IMR-90 (cell line): ENCODE measurements around the gene NFATC1. TPM values are rescaled to one million over a fixed set of nuclear protein-coding genes. Genes with fewer than 3 reads are reported as not detected.

ENCODE experiments used
- ATAC-seq: fragments of 200-7000 bp; cut with Tn5 transposase; 2 replicates; pipeline ENCODE4 v1.9.1; 2020; ENCODE audit warnings: low read depth, mild to moderate bottlenecking, moderate library complexity
- BruUV-seq: library from RNA; stranded (reverse); fragments of 400-500 nt; replicated peaks from 2 replicates; lab custom pipeline; 2021; lab: Mats Ljungman, UMichigan
- CTCF ChIA-PET: fragments of 300-600 bp; formaldehyde crosslinking; extraction: SDS; loops from one replicate; lab custom pipeline; 2021; ENCODE audit warnings: antibody characterized with exemption; lab: Yijun Ruan, JAX
- POLR2A ChIA-PET: fragments of 300-600 bp; sonication (Branson Sonifier 250); formaldehyde crosslinking; loops from one replicate; lab custom pipeline; 2022; ENCODE audit warnings: antibody characterized with exemption; ENCODE audit not compliant: unreplicated experiment; lab: Charles Lee
- DNase-seq: peaks from one replicate; pipeline ENCODE4 v3.0.0; 2013
- H2AFZ ChIP-seq: replicated peaks from 2 replicates; pipeline ENCODE3; 2013; ENCODE audit warnings: low read length, mild to moderate bottlenecking; ENCODE audit not compliant: poor library complexity
- H2AK5ac ChIP-seq: 2 replicates; pipeline ENCODE4 v1.6.1; 2013; ENCODE audit warnings: low read depth, low read length, inconsistent platforms
- H2AK9ac ChIP-seq: replicated peaks from 2 replicates; pipeline ENCODE3; 2013; ENCODE audit warnings: mild to moderate bottlenecking, low read depth, low read length, moderate library complexity; ENCODE audit not compliant: poor library complexity
- H2BK120ac ChIP-seq: 2 replicates; pipeline ENCODE4 v1.6.1; 2013; ENCODE audit warnings: low read depth, low read length, inconsistent platforms
- H2BK15ac ChIP-seq: 3 replicates; pipeline ENCODE4 v1.6.1; 2013; ENCODE audit warnings: low read depth, low read length, inconsistent platforms
- H2BK20ac ChIP-seq: 2 replicates; pipeline ENCODE4 v1.6.1; 2013; ENCODE audit warnings: low read depth, mild to moderate bottlenecking, inconsistent platforms, low read length, moderate library complexity
- H2BK5ac ChIP-seq: 2 replicates; pipeline ENCODE4 v1.6.1; 2013; ENCODE audit warnings: mild to moderate bottlenecking, low read depth, low read length, inconsistent platforms; ENCODE audit not compliant: poor library complexity, severe bottlenecking
- H3K14ac ChIP-seq: replicated peaks from 2 replicates; pipeline ENCODE4 v1.6.1; 2013; ENCODE audit warnings: low read depth, low read length, inconsistent platforms
- H3K18ac ChIP-seq: 2 replicates; pipeline ENCODE4 v1.6.1; 2013; ENCODE audit warnings: low read depth, low read length, control low read depth
- H3K23ac ChIP-seq: 2 replicates; pipeline ENCODE4 v1.6.1; 2013; ENCODE audit warnings: low read depth, low read length, inconsistent platforms
- H3K27ac ChIP-seq: 2 replicates; pipeline ENCODE4 v1.5.1; 2013; ENCODE audit warnings: mild to moderate bottlenecking, control low read depth, low read length; ENCODE audit not compliant: insufficient read depth
- H3K27me3 ChIP-seq: 2 replicates; pipeline ENCODE4 v1.6.1; 2013; ENCODE audit warnings: low read length; ENCODE audit not compliant: control insufficient read depth, insufficient read depth
- H3K36me3 ChIP-seq: 2 replicates; pipeline ENCODE4 v1.6.1; 2013; ENCODE audit warnings: low read length, mixed read lengths; ENCODE audit not compliant: control insufficient read depth, insufficient read depth
- H3K4ac ChIP-seq: 2 replicates; pipeline ENCODE4 v1.6.1; 2013; ENCODE audit warnings: low read depth, low read length, inconsistent platforms
- H3K4me1 ChIP-seq: 2 replicates; pipeline ENCODE4 v1.6.1; 2013; ENCODE audit warnings: low read length, mixed read lengths; ENCODE audit not compliant: control insufficient read depth, insufficient read depth
- H3K4me2 ChIP-seq: 2 replicates; pipeline ENCODE4 v1.6.1; 2013; ENCODE audit warnings: low read depth, mild to moderate bottlenecking, control low read depth, low read length, moderate library complexity
- H3K4me3 ChIP-seq: 2 replicates; pipeline ENCODE4 v1.5.1; 2013; ENCODE audit warnings: low read depth, mild to moderate bottlenecking, control low read depth, low read length, moderate library complexity; ENCODE audit not compliant: insufficient read depth
- H3K56ac ChIP-seq: 2 replicates; pipeline ENCODE4 v1.6.1; 2013; ENCODE audit warnings: low read length, inconsistent platforms; ENCODE audit not compliant: insufficient read depth; ENCODE audit errors: extremely low read depth
- H3K79me1 ChIP-seq, 2 experiments: 2 replicates each; pipeline ENCODE4 v1.6.1; 2013; ENCODE audit warnings: low read length in 2 of 2, inconsistent platforms in 1 of 2, low read depth in 1 of 2
- H3K9ac ChIP-seq: 2 replicates; pipeline ENCODE4 v1.6.1; 2013; ENCODE audit warnings: low read depth, low read length, control low read depth
- H3K9me1 ChIP-seq: 2 replicates; pipeline ENCODE4 v1.6.1; 2013; ENCODE audit warnings: low read length, inconsistent platforms; ENCODE audit not compliant: insufficient read depth
- H3K9me3 ChIP-seq: 2 replicates; pipeline ENCODE4 v1.6.1; 2013; ENCODE audit warnings: low read length; ENCODE audit not compliant: control insufficient read depth, insufficient read depth
- H4K20me1 ChIP-seq: 2 replicates; pipeline ENCODE4 v1.6.1; 2013; ENCODE audit warnings: low read length, inconsistent platforms; ENCODE audit not compliant: insufficient read depth
- H4K5ac ChIP-seq: 2 replicates; pipeline ENCODE4 v1.6.1; 2013; ENCODE audit warnings: mild to moderate bottlenecking, low read depth, low read length, control low read depth
- H4K8ac ChIP-seq, 2 experiments: 2 replicates each; pipeline ENCODE4 v1.6.1; 2013; ENCODE audit warnings: low read depth in 2 of 2, low read length in 2 of 2, control low read depth in 1 of 2, inconsistent platforms in 1 of 2
- H4K91ac ChIP-seq: 2 replicates; pipeline ENCODE4 v1.6.1; 2013; ENCODE audit warnings: low read depth, low read length, inconsistent platforms; ENCODE audit not compliant: insufficient read depth
- BHLHE40 ChIP-seq: fragments of 150-350 bp; IDR thresholded peaks from 2 replicates; pipeline ENCODE4 v1.6.1; 2016; ENCODE audit warnings: mild to moderate bottlenecking, low read depth, low read length
- CEBPB ChIP-seq: IDR thresholded peaks from 2 replicates; pipeline ENCODE4 v1.6.1; 2012; ENCODE audit warnings: low read depth, low read length, improper control_type of control experiment
- CHD1 ChIP-seq: IDR thresholded peaks from 2 replicates; pipeline ENCODE4 v1.6.1; 2012; ENCODE audit warnings: low read depth, low read length, improper control_type of control experiment
- ELK1 ChIP-seq: fragments of 150-350 bp; IDR thresholded peaks from 2 replicates; pipeline ENCODE4 v1.6.1; 2016; ENCODE audit warnings: low read depth, mild to moderate bottlenecking, low read length, moderate library complexity, borderline replicate concordance
- MAFK ChIP-seq: IDR thresholded peaks from 2 replicates; pipeline ENCODE4 v1.6.1; 2012; ENCODE audit warnings: low read depth, low read length, improper control_type of control experiment
- MAZ ChIP-seq: IDR thresholded peaks from 2 replicates; pipeline ENCODE4 v1.6.1; 2012; ENCODE audit warnings: low read depth, mild to moderate bottlenecking, low read length, improper control_type of control experiment, moderate library complexity, borderline replicate concordance
- NFE2L2 ChIP-seq: fragments of 150-350 bp; IDR thresholded peaks from 2 replicates; pipeline ENCODE4 v1.6.1; 2016; ENCODE audit warnings: low read depth, mild to moderate bottlenecking, low read length
- POLR2A ChIP-seq: IDR thresholded peaks from 2 replicates; pipeline ENCODE4 v1.6.1; 2012; ENCODE audit warnings: mild to moderate bottlenecking, low read depth, low read length
- RAD21 ChIP-seq: IDR thresholded peaks from 2 replicates; pipeline ENCODE4 v1.6.1; 2012; ENCODE audit warnings: low read length, improper control_type of control experiment
- RCOR1 ChIP-seq: IDR thresholded peaks from 2 replicates; pipeline ENCODE4 v1.6.1; 2012; ENCODE audit warnings: mild to moderate bottlenecking, low read length, improper control_type of control experiment; ENCODE audit not compliant: insufficient replicate concordance
- SMC3 ChIP-seq: fragments of 150-350 bp; IDR thresholded peaks from 2 replicates; pipeline ENCODE4 v1.6.1; 2016; ENCODE audit warnings: low read depth, mild to moderate bottlenecking, antibody characterized with exemption, low read length, moderate library complexity
- USF2 ChIP-seq: fragments of 150-350 bp; IDR thresholded peaks from 2 replicates; pipeline ENCODE4 v1.6.1; 2017; ENCODE audit warnings: mild to moderate bottlenecking, antibody characterized with exemption, low read length, low read depth
- WGBS, 2 experiments: methylation state at CpG; one replicate each; pipeline versions ENCODE4 v1.1.5 to v1.1.7; 2013; ENCODE audit warnings: missing lambda C conversion rate in 2 of 2; ENCODE audit not compliant: insufficient read length in 1 of 2; ENCODE audit errors: extremely low coverage in 2 of 2; 5-methylcytosine and 5-hydroxymethylcytosine counted together
- dilution Hi-C: fragments of 300-500 bp; cut with HindIII; formaldehyde crosslinking; loops from one replicate; pipeline ENCODE4 v1.14.3; 2018; ENCODE audit warnings: low sequenced_read_pairs; ENCODE audit not compliant: unreplicated experiment
- in situ Hi-C: fragments of 300-500 bp; cut with MboI; formaldehyde crosslinking; loops from 3 replicates; pipeline ENCODE4 v1.14.3; 2019; ENCODE audit warnings: low sequenced_read_pairs, inconsistent platforms, mixed read lengths
- intact Hi-C: fragments of 100-400 bp; cut with micrococcal nuclease; formaldehyde crosslinking; loops from 2 replicates; pipeline ENCODE4 v1.10.0; 2022
- polyA plus RNA-seq, 3 experiments: library from polyadenylated mRNA; depleted of rRNA; stranded (reverse); fragments of >200 nt; gene quantifications; 2 replicates each; pipeline ENCODE4 v1.2.3, GENCODE V29; 2012; ENCODE audit warnings: low replicate concordance in 1 of 3
- total RNA-seq: library from RNA; depleted of rRNA; stranded (reverse); fragments of >200 nt; gene quantifications from 2 replicates; pipeline ENCODE4 v1.2.3, GENCODE V29; 2012

NFATC1 gene
- total and polyA plus RNA-seq, 2 of the 4 experiments (the other 2 are of a cell fraction) = 0.36 to 1.8 TPM

GRCh38 chr18:79472176-79472575 lies 76.4 kb downstream of the NFATC1 start:
- WGBS, 2 experiments = 79% methylated on average over 5 of the region's 10 CpGs; no CpG with 5 or more reads in 1 of the 2 experiments

More at GRCh38 chr18:79472176-79472575, 76.4 kb downstream of the NFATC1 start:
- H2AK5ac ChIP-seq = no peak overlapping the region
- no peak overlapping the region for H3K4me2 ChIP-seq
- no peak overlapping the region for H3K27ac ChIP-seq
- intact Hi-C loops = no loop called here
- H3K14ac ChIP-seq = no peak overlapping the region
- no peak overlapping the region for H3K23ac ChIP-seq
- H3K9me3 ChIP-seq = peaks cover 7% of the 10 kb centered on the region; the same call in 1 of the 2 replicates
- H4K91ac ChIP-seq = no peak overlapping the region
- no peak overlapping the region for H3K4ac ChIP-seq
- peaks cover 5% of the 10 kb centered on the region; the same call in 1 of the 2 replicates for H3K36me3 ChIP-seq
- ChIA-PET CTCF (no interaction called here), POLR2A (no interaction called here)
- no peak overlapping the region for H2BK15ac ChIP-seq
- H2BK120ac ChIP-seq = no peak overlapping the region
- TF ChIP-seq RAD21 (no peak), BHLHE40 (no peak), CEBPB (no peak), MAFK (no peak), NFE2L2 (no peak), POLR2A (no peak), USF2 (no peak), SMC3 (no peak), ELK1 (no peak), MAZ (no peak), RCOR1 (no peak), CHD1 (no peak)
- H3K27me3 ChIP-seq = no peaks in the 10 kb centered on the region
- no peak overlapping the region for H3K4me3 ChIP-seq
- no peak overlapping the region for H4K8ac ChIP-seq
- DNase-seq (no peak), ATAC-seq (no peak)
- no peak overlapping the region for H3K56ac ChIP-seq
- H2AFZ ChIP-seq = no peak overlapping the region
- dilution Hi-C loops = no loop called here
- no peak overlapping the region for H3K18ac ChIP-seq
- no peaks in the 10 kb centered on the region for H3K9me1 ChIP-seq
- no peaks in the 10 kb centered on the region for H3K79me1 ChIP-seq
- H4K5ac ChIP-seq = no peak overlapping the region
- in situ Hi-C loops = no loop called here
- no peak overlapping the region for H2BK20ac ChIP-seq
- no TSS peak for BruUV-seq
- H2AK9ac ChIP-seq = no peak overlapping the region
- no peak overlapping the region for H2BK5ac ChIP-seq
- H3K4me1 ChIP-seq = no peaks in the 10 kb centered on the region
- H3K9ac ChIP-seq = no peak overlapping the region
- H4K20me1 ChIP-seq = no peaks in the 10 kb centered on the region
